ENCODE data around the gene PEX19.

GRCh38 chr1:160228431-160228830 is 56.5 kb downstream of the PEX19 start:
- TF ChIP-seq EZH2 (IDR thresholded peaks at IDR 0.05; ENCODE audit: borderline replicate concordance): no peak
- TF ChIP-seq, protein P1, sequence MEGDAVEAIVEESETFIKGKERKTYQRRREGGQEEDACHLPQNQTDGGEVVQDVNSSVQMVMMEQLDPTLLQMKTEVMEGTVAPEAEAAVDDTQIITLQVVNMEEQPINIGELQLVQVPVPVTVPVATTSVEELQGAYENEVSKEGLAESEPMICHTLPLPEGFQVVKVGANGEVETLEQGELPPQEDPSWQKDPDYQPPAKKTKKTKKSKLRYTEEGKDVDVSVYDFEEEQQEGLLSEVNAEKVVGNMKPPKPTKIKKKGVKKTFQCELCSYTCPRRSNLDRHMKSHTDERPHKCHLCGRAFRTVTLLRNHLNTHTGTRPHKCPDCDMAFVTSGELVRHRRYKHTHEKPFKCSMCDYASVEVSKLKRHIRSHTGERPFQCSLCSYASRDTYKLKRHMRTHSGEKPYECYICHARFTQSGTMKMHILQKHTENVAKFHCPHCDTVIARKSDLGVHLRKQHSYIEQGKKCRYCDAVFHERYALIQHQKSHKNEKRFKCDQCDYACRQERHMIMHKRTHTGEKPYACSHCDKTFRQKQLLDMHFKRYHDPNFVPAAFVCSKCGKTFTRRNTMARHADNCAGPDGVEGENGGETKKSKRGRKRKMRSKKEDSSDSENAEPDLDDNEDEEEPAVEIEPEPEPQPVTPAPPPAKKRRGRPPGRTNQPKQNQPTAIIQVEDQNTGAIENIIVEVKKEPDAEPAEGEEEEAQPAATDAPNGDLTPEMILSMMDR (IDR thresholded peaks at IDR 0.05; ENCODE audit: poor library complexity): no peak
